Neural cell (in vitro differentiated cells): ENCODE measurements around the gene ATF6. TPM values are rescaled to one million over a fixed set of nuclear protein-coding genes. Genes with fewer than 3 reads are reported as not detected.

ENCODE experiments used
- H2AFZ ChIP-seq: fragments of 200-600, 300-800 bp; sonication (generic), shearing (Covaris generic); 2 replicates; pipeline ENCODE4 v1.6.0; 2014; ENCODE audit warnings: low read depth, mild to moderate bottlenecking, antibody characterized with exemption, low read length, moderate library complexity
- H3F3A ChIP-seq: fragments of 200-600 bp; shearing (Covaris generic); 2 replicates; pipeline ENCODE4 v1.6.1; 2016; ENCODE audit warnings: mild to moderate bottlenecking, moderate library complexity, mixed read lengths, antibody characterized with exemption, low read length; ENCODE audit not compliant: insufficient read depth, poor library complexity, severe bottlenecking
- H3K27ac ChIP-seq: fragments of 200-600, 300-800 bp; sonication (generic), shearing (Covaris generic); 2 replicates; pipeline ENCODE4 v1.5.1; 2014; ENCODE audit warnings: mild to moderate bottlenecking, low read length, moderate library complexity
- H3K27me3 ChIP-seq: fragments of 300-800, 200-600 bp; sonication (generic), shearing (Covaris generic); 2 replicates; pipeline ENCODE4 v1.6.0; 2014; ENCODE audit warnings: mild to moderate bottlenecking, low read depth, low read length, moderate library complexity; ENCODE audit not compliant: insufficient read depth
- H3K36me3 ChIP-seq: fragments of 300-800, 200-600 bp; sonication (generic), shearing (Covaris generic); 2 replicates; pipeline ENCODE4 v1.5.1; 2014; ENCODE audit warnings: mild to moderate bottlenecking, antibody characterized with exemption, low read length, moderate library complexity; ENCODE audit not compliant: insufficient read depth
- H3K4me2 ChIP-seq: fragments of 300-800, 200-600 bp; sonication (generic), shearing (Covaris generic); 2 replicates; pipeline ENCODE4 v1.6.0; 2014; ENCODE audit warnings: mild to moderate bottlenecking, low read length
- H3K4me3 ChIP-seq: fragments of 300-800, 200-600 bp; sonication (generic), shearing (Covaris generic); 2 replicates; pipeline ENCODE4 v1.5.1; 2014; ENCODE audit warnings: mild to moderate bottlenecking, low read length, moderate library complexity
- H3K79me2 ChIP-seq: fragments of 200-600 bp; shearing (Covaris generic); replicated peaks from 2 replicates; pipeline ENCODE4 v1.6.0; 2014; ENCODE audit warnings: mild to moderate bottlenecking, low read length, moderate library complexity; ENCODE audit not compliant: insufficient read depth
- H3K9ac ChIP-seq: fragments of 300-800, 200-600 bp; sonication (generic), shearing (Covaris generic); 2 replicates; pipeline ENCODE4 v1.6.1; 2016; ENCODE audit warnings: mild to moderate bottlenecking, low read length, mixed read lengths
- H3K9me2 ChIP-seq: fragments of 200-600 bp; shearing (Covaris generic); 2 replicates; pipeline ENCODE4 v1.6.1; 2016; ENCODE audit warnings: mild to moderate bottlenecking, low read length, mixed read lengths; ENCODE audit not compliant: insufficient read depth
- H3K9me3 ChIP-seq: fragments of 200-600, 300-800 bp; sonication (generic), shearing (Covaris generic); 2 replicates; pipeline ENCODE4 v1.6.1; 2016; ENCODE audit warnings: mild to moderate bottlenecking, mixed run types, low read length, moderate library complexity, mixed read lengths
- H4K20me1 ChIP-seq: fragments of 200-600 bp; shearing (Covaris generic); 2 replicates; pipeline ENCODE4 v1.6.1; 2016; ENCODE audit warnings: mild to moderate bottlenecking, mixed run types; ENCODE audit not compliant: insufficient read depth
- EP300 ChIP-seq: fragments of 450-650 bp; conservative IDR thresholded peaks from 2 replicates; pipeline ENCODE4 v1.6.1; 2014; ENCODE audit warnings: antibody characterized with exemption, mild to moderate bottlenecking, moderate library complexity; ENCODE audit not compliant: poor library complexity, severe bottlenecking
- EZH2 ChIP-seq: fragments of 200-600, 300-800 bp; shearing (Covaris generic), sonication (generic); IDR thresholded peaks from 2 replicates; pipeline ENCODE4 v1.6.1; 2014; ENCODE audit warnings: antibody characterized with exemption, low read length, borderline replicate concordance, mild to moderate bottlenecking; ENCODE audit not compliant: insufficient read depth, poor library complexity, severe bottlenecking
- MXI1 ChIP-seq: fragments of 450-650 bp; conservative IDR thresholded peaks from 2 replicates; pipeline ENCODE4 v1.6.1; 2014; ENCODE audit warnings: antibody characterized with exemption, mild to moderate bottlenecking; ENCODE audit not compliant: poor library complexity, severe bottlenecking
- POLR2AphosphoS5 ChIP-seq: IDR thresholded peaks from 2 replicates; pipeline ENCODE4 v1.6.1; 2012
- RAD21 ChIP-seq: fragments of 450-650 bp; conservative IDR thresholded peaks from 2 replicates; pipeline ENCODE4 v1.6.1; 2014; ENCODE audit warnings: antibody characterized with exemption, mild to moderate bottlenecking, moderate library complexity
- REST ChIP-seq: IDR thresholded peaks from 2 replicates; pipeline ENCODE4 v1.6.1; 2012; ENCODE audit warnings: borderline replicate concordance
- SMC3 ChIP-seq: fragments of 450-650 bp; conservative IDR thresholded peaks from 2 replicates; pipeline ENCODE4 v1.6.1; 2014; ENCODE audit warnings: antibody characterized with exemption, mild to moderate bottlenecking, moderate library complexity; ENCODE audit not compliant: poor library complexity
- TAF1 ChIP-seq: IDR thresholded peaks from 2 replicates; pipeline ENCODE4 v1.6.1; 2012; ENCODE audit warnings: low read depth
- polyA plus RNA-seq: library from polyadenylated mRNA; depleted of rRNA; stranded (reverse); fragments of >200 nt; gene quantifications from 2 replicates; pipeline ENCODE4 v1.2.3, GENCODE V29; 2014
- TF ChIP-seq, protein P1 (sequence below): fragments of 450-650 bp; IDR thresholded peaks from 2 replicates; pipeline ENCODE4 v1.5.1; 2014; ENCODE audit warnings: antibody characterized with exemption, mild to moderate bottlenecking, moderate library complexity; ENCODE audit not compliant: poor library complexity, severe bottlenecking

The ATF6 gene
- polyA plus RNA-seq, 1 donor from 2014 or later, result 16.6 TPM

DNA sequence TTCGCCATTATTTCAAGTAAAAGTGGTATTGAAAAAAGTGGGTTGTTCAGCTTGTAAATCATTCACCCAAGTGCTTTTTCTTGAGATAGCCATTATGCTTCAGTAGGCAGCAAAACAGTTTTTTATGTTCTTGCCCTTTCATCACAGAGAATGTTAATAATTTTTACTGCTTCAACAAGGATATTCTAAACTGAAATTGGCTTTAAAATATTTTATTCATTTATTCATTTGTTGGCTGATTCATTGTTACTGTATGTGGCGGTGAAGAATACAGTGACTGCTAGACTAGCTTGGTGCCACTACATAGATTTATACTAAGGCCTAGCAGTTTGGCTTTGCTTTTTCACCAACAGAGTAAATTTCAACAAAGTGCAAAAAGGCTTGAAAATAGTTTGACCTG, 136.1 kb downstream of the ATF6 start:
- Histone ChIP-seq H3K4me3 (no peak overlapping the region), H3K9ac (no peak overlapping the region), H3F3A (no peaks in the 10 kb centered on the region), H3K27me3 (no peaks in the 10 kb centered on the region), H3K4me2 (no peak overlapping the region), H3K9me2 (no peaks in the 10 kb centered on the region), H3K9me3 (no peaks in the 10 kb centered on the region), H3K79me2 (no peaks in the 10 kb centered on the region), H4K20me1 (no peaks in the 10 kb centered on the region), H3K27ac (no peak overlapping the region), H3K36me3 (no peaks in the 10 kb centered on the region), H2AFZ (no peak overlapping the region)
- TF ChIP-seq REST, result no peak
- TF ChIP-seq, protein P1, sequence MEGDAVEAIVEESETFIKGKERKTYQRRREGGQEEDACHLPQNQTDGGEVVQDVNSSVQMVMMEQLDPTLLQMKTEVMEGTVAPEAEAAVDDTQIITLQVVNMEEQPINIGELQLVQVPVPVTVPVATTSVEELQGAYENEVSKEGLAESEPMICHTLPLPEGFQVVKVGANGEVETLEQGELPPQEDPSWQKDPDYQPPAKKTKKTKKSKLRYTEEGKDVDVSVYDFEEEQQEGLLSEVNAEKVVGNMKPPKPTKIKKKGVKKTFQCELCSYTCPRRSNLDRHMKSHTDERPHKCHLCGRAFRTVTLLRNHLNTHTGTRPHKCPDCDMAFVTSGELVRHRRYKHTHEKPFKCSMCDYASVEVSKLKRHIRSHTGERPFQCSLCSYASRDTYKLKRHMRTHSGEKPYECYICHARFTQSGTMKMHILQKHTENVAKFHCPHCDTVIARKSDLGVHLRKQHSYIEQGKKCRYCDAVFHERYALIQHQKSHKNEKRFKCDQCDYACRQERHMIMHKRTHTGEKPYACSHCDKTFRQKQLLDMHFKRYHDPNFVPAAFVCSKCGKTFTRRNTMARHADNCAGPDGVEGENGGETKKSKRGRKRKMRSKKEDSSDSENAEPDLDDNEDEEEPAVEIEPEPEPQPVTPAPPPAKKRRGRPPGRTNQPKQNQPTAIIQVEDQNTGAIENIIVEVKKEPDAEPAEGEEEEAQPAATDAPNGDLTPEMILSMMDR, result no peak
- no peak for TF ChIP-seq RAD21
- no peak for TF ChIP-seq MXI1
- TF ChIP-seq SMC3, result no peak
- TF ChIP-seq TAF1, result no peak
- TF ChIP-seq EZH2, result no peak
- no peak for TF ChIP-seq EP300
- no peak for TF ChIP-seq POLR2AphosphoS5

DNA sequence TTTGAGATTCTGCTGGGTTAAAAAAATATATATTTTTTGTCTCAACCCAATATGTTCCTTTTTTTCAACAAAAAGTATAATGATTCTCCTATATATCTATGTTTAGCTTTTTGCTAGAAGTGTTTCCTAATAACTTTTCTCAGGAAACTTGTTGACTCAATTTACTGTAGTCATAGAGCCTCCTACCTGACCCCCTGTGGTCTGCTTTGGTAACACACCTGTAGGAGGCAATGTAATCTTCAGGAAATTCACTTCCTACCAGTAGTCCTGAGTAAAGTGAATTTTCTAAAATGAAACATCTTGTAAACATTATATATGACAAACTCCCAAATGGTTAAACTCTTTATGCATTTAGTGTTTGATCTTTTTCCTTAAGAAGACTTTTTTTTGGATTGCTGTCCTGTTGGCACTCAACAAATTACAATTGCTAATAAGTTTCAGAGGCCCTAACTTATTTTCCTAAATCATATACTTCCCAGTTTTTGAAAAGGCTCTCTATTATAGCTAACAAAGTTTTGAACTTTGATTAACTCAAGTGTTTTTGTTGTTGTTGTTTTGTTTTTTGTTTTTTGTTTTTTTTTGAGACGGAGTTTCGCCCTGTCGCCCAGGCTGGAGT, 139.3 kb downstream of the ATF6 start:
- no peak overlapping the region for H3K27ac ChIP-seq
- H3K9me3 ChIP-seq, result no peaks in the 10 kb centered on the region
- H4K20me1 ChIP-seq, result no peaks in the 10 kb centered on the region
- no peak overlapping the region for H2AFZ ChIP-seq
- H3K9me2 ChIP-seq, result no peaks in the 10 kb centered on the region
- H3F3A ChIP-seq, result no peaks in the 10 kb centered on the region
- H3K4me3 ChIP-seq, result no peak overlapping the region
- TF ChIP-seq, protein P1, result no peak
- TF ChIP-seq TAF1, result no peak
- no peak for TF ChIP-seq SMC3
- TF ChIP-seq RAD21, result no peak
- TF ChIP-seq EZH2, result no peak
- TF ChIP-seq EP300, result no peak
- no peak for TF ChIP-seq MXI1
- no peak for TF ChIP-seq REST
- no peak for TF ChIP-seq POLR2AphosphoS5
- no peak overlapping the region for H3K4me2 ChIP-seq
- H3K9ac ChIP-seq, result no peak overlapping the region
- H3K36me3 ChIP-seq, result no peaks in the 10 kb centered on the region
- no peaks in the 10 kb centered on the region for H3K27me3 ChIP-seq
- H3K79me2 ChIP-seq, result no peaks in the 10 kb centered on the region
